SK-N-SH treated with all-trans-retinoic acid at 6 μM for 48 hours (cell line): ENCODE measurements around the gene METTL5.

ENCODE experiments used
- ATAC-seq: fragments of 200-7000 bp; cut with Tn5 transposase; 3 replicates; pipeline ENCODE4 v1.9.1; 2020; ENCODE audit warnings: mild to moderate bottlenecking, moderate library complexity
- ARNTL ChIP-seq: fragments of 450-650 bp; formaldehyde crosslinking; IDR thresholded peaks from 2 replicates; pipeline ENCODE4 v1.5.0; 2020; ENCODE audit warnings: low read depth, mild to moderate bottlenecking, moderate library complexity, borderline replicate concordance
- BACH2 ChIP-seq: fragments of 250-450 bp; sonication (Bioruptor Pico); IDR thresholded peaks from 2 replicates; pipeline ENCODE4 v1.9.0; 2021; ENCODE audit warnings: mild to moderate bottlenecking, borderline replicate concordance
- CSDC2 ChIP-seq: fragments of 250-450 bp; sonication (Bioruptor Pico); IDR thresholded peaks from 2 replicates; pipeline ENCODE4 v1.5.0; 2020; ENCODE audit warnings: mild to moderate bottlenecking, moderate library complexity
- CSRNP3 ChIP-seq: fragments of 250-450 bp; sonication (Bioruptor Pico); IDR thresholded peaks from 2 replicates; pipeline ENCODE4 v1.5.1; 2021; ENCODE audit warnings: mild to moderate bottlenecking, moderate library complexity
- ESRRG ChIP-seq: fragments of 250-450 bp; sonication (Bioruptor Pico); IDR thresholded peaks from 2 replicates; pipeline ENCODE4 v1.6.1; 2021; ENCODE audit warnings: mild to moderate bottlenecking
- GLIS3 ChIP-seq: fragments of 250-450 bp; sonication (Bioruptor Pico); IDR thresholded peaks from 2 replicates; pipeline ENCODE4 v1.5.0; 2020; ENCODE audit warnings: mild to moderate bottlenecking, moderate library complexity
- ISL1 ChIP-seq: fragments of 250-450 bp; sonication (Bioruptor Pico); IDR thresholded peaks from 2 replicates; pipeline ENCODE4 v2.1.2; 2022; ENCODE audit warnings: mild to moderate bottlenecking, moderate library complexity
- OSR1 ChIP-seq: fragments of 250-450 bp; sonication (Bioruptor Pico); IDR thresholded peaks from 2 replicates; pipeline ENCODE4 v1.8.0; 2022; ENCODE audit warnings: moderate library complexity, mild to moderate bottlenecking, inconsistent platforms
- PATZ1 ChIP-seq: fragments of 250-450 bp; sonication (Bioruptor Pico); IDR thresholded peaks from 2 replicates; pipeline ENCODE4 v1.8.0; 2020; ENCODE audit warnings: mild to moderate bottlenecking, moderate library complexity, borderline replicate concordance
- PPARA ChIP-seq: fragments of 250-450 bp; sonication (Bioruptor Pico); IDR thresholded peaks from 2 replicates; pipeline ENCODE4 v1.5.0; 2020; ENCODE audit warnings: mild to moderate bottlenecking, borderline replicate concordance
- RARB ChIP-seq: fragments of 250-450 bp; sonication (Bioruptor Pico); IDR thresholded peaks from 2 replicates; pipeline ENCODE4 v1.8.0; 2021; ENCODE audit warnings: mild to moderate bottlenecking, moderate library complexity
- SNAI2 ChIP-seq: fragments of 250-450 bp; sonication (Bioruptor Pico); IDR thresholded peaks from 2 replicates; pipeline ENCODE4 v1.5.0; 2020; ENCODE audit warnings: mild to moderate bottlenecking, moderate library complexity
- TCF4 ChIP-seq: fragments of 250-450 bp; sonication (Bioruptor Pico); IDR thresholded peaks from 2 replicates; pipeline ENCODE4 v1.8.0; 2021; ENCODE audit warnings: mild to moderate bottlenecking, moderate library complexity, borderline replicate concordance
- TOX ChIP-seq: fragments of 250-450 bp; sonication (Bioruptor Pico); IDR thresholded peaks from 2 replicates; pipeline ENCODE4 v1.8.0; 2021; ENCODE audit warnings: mild to moderate bottlenecking, moderate library complexity, borderline replicate concordance
- ZC3H10 ChIP-seq: fragments of 250-450 bp; sonication (Bioruptor Pico); IDR thresholded peaks from 2 replicates; pipeline ENCODE4 v1.5.1; 2021; ENCODE audit warnings: mild to moderate bottlenecking, moderate library complexity
- ZFP3 ChIP-seq: fragments of 250-450 bp; sonication (Bioruptor Pico); IDR thresholded peaks from 2 replicates; pipeline ENCODE4 v1.5.0; 2020; ENCODE audit warnings: mild to moderate bottlenecking, moderate library complexity
- ZFP30 ChIP-seq: fragments of 450-650 bp; formaldehyde crosslinking; IDR thresholded peaks from 2 replicates; pipeline ENCODE4 v1.5.0; 2022; ENCODE audit warnings: mild to moderate bottlenecking, moderate library complexity
- ZNF565 ChIP-seq: fragments of 450-650 bp; formaldehyde crosslinking; conservative IDR thresholded peaks from 2 replicates; pipeline ENCODE4 v1.5.0; 2020; ENCODE audit warnings: low read depth, mild to moderate bottlenecking, moderate library complexity
- ZNF70 ChIP-seq: fragments of 450-650 bp; formaldehyde crosslinking; IDR thresholded peaks from 2 replicates; pipeline ENCODE4 v1.5.0; 2020; ENCODE audit warnings: mild to moderate bottlenecking, moderate library complexity
- ZNF8 ChIP-seq: fragments of 450-650 bp; formaldehyde crosslinking; IDR thresholded peaks from 2 replicates; pipeline ENCODE4 v1.5.0; 2020; ENCODE audit warnings: mild to moderate bottlenecking, moderate library complexity
- TF ChIP-seq, protein P1 (sequence below): fragments of 250-450 bp; sonication (Bioruptor Pico); IDR thresholded peaks from 2 replicates; pipeline ENCODE4 v1.5.0; 2020; ENCODE audit warnings: mild to moderate bottlenecking, moderate library complexity

The METTL5 gene

DNA sequence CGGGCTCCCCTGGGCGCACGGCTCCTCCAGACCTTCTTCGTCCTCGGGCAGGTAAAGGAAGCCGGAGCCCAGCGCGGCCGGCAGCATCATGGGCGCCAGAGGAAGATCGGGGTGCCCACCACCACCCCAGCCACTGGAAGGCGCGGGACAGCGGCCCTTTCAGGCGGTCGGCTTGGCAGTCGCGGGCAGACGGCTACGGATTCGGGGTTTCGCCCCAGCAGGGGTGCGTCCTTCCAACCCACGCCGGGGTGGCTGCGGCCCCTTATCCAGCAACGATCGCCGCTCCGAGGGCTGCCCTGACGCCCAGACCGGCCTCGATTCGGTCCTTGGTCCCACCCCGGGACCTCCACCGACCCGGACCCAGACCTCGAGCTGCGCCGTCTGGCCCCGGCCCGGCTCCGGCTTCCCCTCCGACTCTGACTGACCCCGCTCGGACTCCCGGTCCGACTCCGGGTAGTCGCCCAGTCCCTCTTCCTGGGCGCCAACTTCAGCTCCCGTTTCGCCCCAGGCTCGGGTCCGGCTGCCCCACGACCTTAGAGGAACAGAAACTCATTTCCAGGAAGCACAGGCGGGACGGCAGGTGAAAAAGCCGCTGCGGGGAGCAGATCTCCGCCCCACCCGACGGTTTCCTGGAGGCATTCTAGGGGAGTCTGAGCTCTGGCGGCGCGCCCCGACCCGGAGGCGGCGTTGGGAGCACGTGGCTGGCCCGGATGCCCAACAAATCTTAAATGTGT, 56.3 kb downstream of the METTL5 start:
- no peak for ATAC-seq
- TF ChIP-seq OSR1 (CRISPR knock-in tag) = no peak

- peak; percentile 74 for ATAC-seq
- TF ChIP-seq TCF4 (no peak), ZFP30 (no peak), CSRNP3 (no peak), ZNF565 (CRISPR knock-in tag) (no peak), OSR1 (CRISPR knock-in tag) (no peak), ZC3H10 (CRISPR knock-in tag) (no peak), CSDC2 (no peak), ZNF8 (CRISPR knock-in tag) (no peak), ZNF70 (CRISPR knock-in tag) (no peak)
Observed at GRCh38 chr2:169767243-169767888, 57.3 kb downstream of the METTL5 start.

DNA sequence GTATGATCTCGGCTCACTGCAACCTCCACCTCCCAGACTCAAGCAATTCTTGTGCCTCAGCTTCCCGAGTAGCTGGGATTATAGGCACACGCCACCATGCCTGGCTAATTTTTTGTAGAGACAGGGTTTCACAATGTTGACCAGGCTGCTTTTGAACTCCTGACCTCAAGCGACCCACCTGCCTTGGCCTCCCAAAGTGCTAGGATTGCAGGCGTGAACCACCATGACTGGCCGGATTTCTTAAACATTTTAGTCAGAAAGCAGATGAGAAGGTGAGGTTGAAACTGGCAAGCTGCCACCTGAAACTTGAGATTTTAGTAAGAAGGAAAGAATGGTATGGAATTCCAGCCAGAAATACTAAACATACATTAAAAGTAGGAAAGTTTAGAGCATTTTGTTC, 59.2 kb downstream of the METTL5 start:
- ATAC-seq = no peak
- TF ChIP-seq ZNF8 (CRISPR knock-in tag) = no peak
- TF ChIP-seq ESRRG (CRISPR knock-in tag) = no peak
- no peak for TF ChIP-seq CSRNP3
- TF ChIP-seq ISL1 (CRISPR knock-in tag) = no peak
- TF ChIP-seq ZNF70 (CRISPR knock-in tag) = no peak
- no peak for TF ChIP-seq ZNF565 (CRISPR knock-in tag)
- no peak for TF ChIP-seq GLIS3 (CRISPR knock-in tag)
- TF ChIP-seq BACH2 (CRISPR knock-in tag) = no peak
- TF ChIP-seq SNAI2 (CRISPR knock-in tag) = no peak
- no peak for TF ChIP-seq PATZ1 (CRISPR knock-in tag)
- no peak for TF ChIP-seq ZC3H10 (CRISPR knock-in tag)
- no peak for TF ChIP-seq ZFP30
- no peak for TF ChIP-seq RARB (CRISPR knock-in tag)
- no peak for TF ChIP-seq OSR1 (CRISPR knock-in tag)
- no peak for TF ChIP-seq TOX
- no peak for TF ChIP-seq CSDC2
- TF ChIP-seq ARNTL (CRISPR knock-in tag) = no peak
- no peak for TF ChIP-seq PPARA (CRISPR knock-in tag)

- no peak for ATAC-seq
- no peak for TF ChIP-seq CSDC2
- TF ChIP-seq BACH2 (CRISPR knock-in tag) = no peak
- no peak for TF ChIP-seq SNAI2 (CRISPR knock-in tag)
- TF ChIP-seq RARB (CRISPR knock-in tag) = no peak
- TF ChIP-seq ZNF8 (CRISPR knock-in tag) = no peak
- no peak for TF ChIP-seq ZFP3 (CRISPR knock-in tag)
- TF ChIP-seq ZNF70 (CRISPR knock-in tag) = no peak
- TF ChIP-seq, protein P1, sequence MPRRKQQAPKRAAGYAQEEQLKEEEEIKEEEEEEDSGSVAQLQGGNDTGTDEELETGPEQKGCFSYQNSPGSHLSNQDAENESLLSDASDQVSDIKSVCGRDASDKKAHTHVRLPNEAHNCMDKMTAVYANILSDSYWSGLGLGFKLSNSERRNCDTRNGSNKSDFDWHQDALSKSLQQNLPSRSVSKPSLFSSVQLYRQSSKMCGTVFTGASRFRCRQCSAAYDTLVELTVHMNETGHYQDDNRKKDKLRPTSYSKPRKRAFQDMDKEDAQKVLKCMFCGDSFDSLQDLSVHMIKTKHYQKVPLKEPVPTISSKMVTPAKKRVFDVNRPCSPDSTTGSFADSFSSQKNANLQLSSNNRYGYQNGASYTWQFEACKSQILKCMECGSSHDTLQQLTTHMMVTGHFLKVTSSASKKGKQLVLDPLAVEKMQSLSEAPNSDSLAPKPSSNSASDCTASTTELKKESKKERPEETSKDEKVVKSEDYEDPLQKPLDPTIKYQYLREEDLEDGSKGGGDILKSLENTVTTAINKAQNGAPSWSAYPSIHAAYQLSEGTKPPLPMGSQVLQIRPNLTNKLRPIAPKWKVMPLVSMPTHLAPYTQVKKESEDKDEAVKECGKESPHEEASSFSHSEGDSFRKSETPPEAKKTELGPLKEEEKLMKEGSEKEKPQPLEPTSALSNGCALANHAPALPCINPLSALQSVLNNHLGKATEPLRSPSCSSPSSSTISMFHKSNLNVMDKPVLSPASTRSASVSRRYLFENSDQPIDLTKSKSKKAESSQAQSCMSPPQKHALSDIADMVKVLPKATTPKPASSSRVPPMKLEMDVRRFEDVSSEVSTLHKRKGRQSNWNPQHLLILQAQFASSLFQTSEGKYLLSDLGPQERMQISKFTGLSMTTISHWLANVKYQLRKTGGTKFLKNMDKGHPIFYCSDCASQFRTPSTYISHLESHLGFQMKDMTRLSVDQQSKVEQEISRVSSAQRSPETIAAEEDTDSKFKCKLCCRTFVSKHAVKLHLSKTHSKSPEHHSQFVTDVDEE = no peak
- TF ChIP-seq ARNTL (CRISPR knock-in tag) = no peak
- TF ChIP-seq ZC3H10 (CRISPR knock-in tag) = no peak
- TF ChIP-seq OSR1 (CRISPR knock-in tag) = no peak
Observed at GRCh38 chr2:169761970-169762292, 62.8 kb downstream of the METTL5 start.
